ENCODE results near the gene HFE. TPM values are rescaled to one million over a fixed set of nuclear protein-coding genes. Genes with fewer than 3 reads are reported as not detected.

Gene HFE
- total and polyA plus RNA-seq, 2 experiments from 2014 or later, result 0.28 to 0.66 TPM

- DNase-seq (ENCODE audit: low read depth in 1 of 2, low spot score in 1 of 2), result no peak
These were observed 36.4 kb downstream of the HFE start for GRCh38 chr6:26123675-26123946.

GRCh38 chr6:26123947-26124780 is 36.9 kb downstream of the HFE start:
- H3K27me3 ChIP-seq, result no peaks in the 10 kb centered on the region
- TF ChIP-seq CTCF (IDR thresholded peaks at IDR 0.05; ENCODE audit: low read depth, low read length), result no peak
- H3K4me3 ChIP-seq, result peak overlapping the region; percentile 67
- DNase-seq (ENCODE audit: low read depth in 1 of 2, low spot score in 1 of 2), result peak; percentile 96 to 99
- H3K9me3 ChIP-seq (ENCODE audit: low read depth), result no peaks in the 10 kb centered on the region
- H3K27ac ChIP-seq, result peak overlapping the region; percentile 91
- peaks cover 11% of the 10 kb centered on the region for H3K36me3 ChIP-seq
- peaks cover 7% of the 10 kb centered on the region for H3K4me1 ChIP-seq (ENCODE audit: low read depth)

More at GRCh38 chr6:26123675-26123946, 36.4 kb downstream of the HFE start:
- Histone ChIP-seq H3K9me3 (ENCODE audit: low read depth) (no peaks in the 10 kb centered on the region), H3K27me3 (no peaks in the 10 kb centered on the region), H3K4me3 (peak overlapping the region; percentile 67), H3K27ac (peak overlapping the region; percentile 91), H3K36me3 (peaks cover 10% of the 10 kb centered on the region), H3K4me1 (ENCODE audit: low read depth) (peaks cover 7% of the 10 kb centered on the region)
- no peak for TF ChIP-seq CTCF (IDR thresholded peaks at IDR 0.05; ENCODE audit: low read depth, low read length)

GRCh38 chr6:26124781-26125685 is 37.8 kb downstream of the HFE start:
- peak; percentile 15 to 38 for DNase-seq (ENCODE audit: low read depth in 1 of 2, low spot score in 1 of 2)
- peak overlapping the region; percentile 67 for H3K4me3 ChIP-seq
- no peaks in the 10 kb centered on the region for H3K9me3 ChIP-seq (ENCODE audit: low read depth)
- peak overlapping the region; percentile 89 for H3K27ac ChIP-seq
- peaks cover 11% of the 10 kb centered on the region for H3K36me3 ChIP-seq
- TF ChIP-seq CTCF (IDR thresholded peaks at IDR 0.05; ENCODE audit: low read depth, low read length), result no peak
- H3K4me1 ChIP-seq (ENCODE audit: low read depth), result peaks cover 7% of the 10 kb centered on the region
- H3K27me3 ChIP-seq, result no peaks in the 10 kb centered on the region

- H3K4me3 ChIP-seq, result peak overlapping the region; percentile 67
- H3K36me3 ChIP-seq, result peaks cover 11% of the 10 kb centered on the region
- H3K27ac ChIP-seq, result peak overlapping the region; percentile 89
- H3K9me3 ChIP-seq (ENCODE audit: low read depth), result no peaks in the 10 kb centered on the region
- TF ChIP-seq CTCF (IDR thresholded peaks at IDR 0.05; ENCODE audit: low read depth, low read length), result no peak
- DNase-seq (ENCODE audit: low read depth in 1 of 2, low spot score in 1 of 2), result peak in 1 of 2 donors; percentile 15
- H3K4me1 ChIP-seq (ENCODE audit: low read depth), result peaks cover 7% of the 10 kb centered on the region
- no peaks in the 10 kb centered on the region for H3K27me3 ChIP-seq
These were observed 39.4 kb downstream of the HFE start for GRCh38 chr6:26126394-26127235.

Measured in cardiac muscle cell (in vitro differentiated cells and primary cell).